NT2/D1 (cell line): ENCODE measurements around the gene CDR2L.

ENCODE experiments used
- SUZ12 ChIP-seq: IDR thresholded peaks from 2 replicates; pipeline ENCODE4 v1.6.1; 2011; ENCODE audit not compliant: insufficient read length, insufficient read depth; ENCODE audit errors: extremely low read depth
- YY1 ChIP-seq: IDR thresholded peaks from 2 replicates; pipeline ENCODE4 v1.6.1; 2011; ENCODE audit not compliant: insufficient read length, insufficient read depth
- ZNF274 ChIP-seq: IDR thresholded peaks from 2 replicates; pipeline ENCODE4 v1.6.1; 2011; ENCODE audit warnings: mild to moderate bottlenecking, low read depth, low read length

DNA sequence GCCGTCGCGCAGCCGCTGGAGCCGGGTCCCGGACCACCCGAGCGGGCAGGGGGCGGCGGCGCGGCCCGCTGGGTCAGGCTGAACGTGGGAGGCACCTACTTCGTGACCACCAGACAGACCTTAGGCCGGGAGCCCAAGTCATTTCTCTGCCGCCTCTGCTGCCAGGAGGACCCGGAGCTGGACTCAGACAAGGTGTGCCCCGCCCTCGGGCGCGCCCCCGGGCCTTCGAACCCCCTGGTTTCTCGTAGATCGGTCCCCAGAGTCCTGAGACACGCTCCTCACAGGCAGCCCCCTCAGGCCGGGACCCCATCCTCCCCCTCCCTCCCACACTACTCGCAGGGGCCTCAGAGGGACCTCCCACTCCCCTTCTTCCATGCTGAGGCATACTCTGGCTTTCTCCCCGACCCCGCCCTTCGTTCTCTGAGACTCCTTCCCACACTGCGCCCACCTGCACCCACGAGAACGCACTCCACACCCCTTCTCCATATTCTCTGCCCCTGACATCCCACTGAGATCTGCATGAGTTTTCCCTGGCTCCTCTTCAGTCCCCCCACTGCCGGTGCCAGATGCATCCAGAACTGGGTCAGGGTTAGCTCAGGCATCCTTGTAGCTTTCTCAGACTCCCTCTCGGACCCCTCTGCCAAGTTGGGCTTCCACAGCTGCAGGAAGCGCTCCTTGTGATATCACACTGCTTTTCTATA lies 60.1 kb downstream of the CDR2L start:
- TF ChIP-seq SUZ12 (no peak), ZNF274 (no peak), YY1 (no peak)
